Measurements from ENCODE around the gene GPX5.

The GPX5 gene

DNA sequence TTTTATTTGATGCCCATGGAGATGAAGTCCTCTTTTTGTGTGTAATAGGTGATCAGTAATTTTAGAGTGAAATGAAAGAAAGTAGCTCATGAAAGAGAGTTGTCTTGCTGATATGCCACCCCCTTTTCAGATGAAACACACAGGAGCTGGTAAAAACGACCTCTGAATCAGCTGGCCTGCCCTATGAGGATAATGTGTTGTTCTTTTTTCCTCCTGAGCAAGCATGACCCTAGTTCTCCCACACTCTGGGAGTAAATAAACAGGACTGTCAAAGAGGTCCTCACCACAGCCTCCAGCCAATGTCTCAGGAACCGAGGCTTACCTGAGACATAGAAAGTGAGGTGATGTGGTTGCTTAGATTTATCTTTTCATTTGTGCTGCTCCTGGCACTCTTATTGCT, 29.5 kb downstream of the GPX5 start:
- DNase-seq (ENCODE audit: low spot score), result no peak

DNA sequence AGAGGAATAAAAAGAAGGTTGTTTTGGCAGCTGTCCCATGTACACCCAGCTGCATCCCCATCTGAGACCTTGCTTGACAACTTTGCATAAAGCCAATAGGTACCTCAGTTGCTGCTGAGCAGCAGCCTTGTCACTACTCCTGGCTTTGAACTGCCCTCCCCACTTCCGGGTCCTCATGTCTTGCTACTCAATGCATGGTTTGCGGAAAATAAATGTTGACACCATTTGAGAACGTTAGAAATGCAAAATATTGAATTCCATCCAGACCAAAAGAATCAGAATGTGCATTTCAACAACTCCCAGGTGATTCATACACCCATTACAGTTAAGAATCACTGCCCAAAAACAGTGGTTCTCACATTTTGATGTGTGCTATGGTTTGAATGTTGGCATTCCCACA, 32.9 kb downstream of the GPX5 start:
- no peak for DNase-seq (ENCODE audit: low spot score)

DNA sequence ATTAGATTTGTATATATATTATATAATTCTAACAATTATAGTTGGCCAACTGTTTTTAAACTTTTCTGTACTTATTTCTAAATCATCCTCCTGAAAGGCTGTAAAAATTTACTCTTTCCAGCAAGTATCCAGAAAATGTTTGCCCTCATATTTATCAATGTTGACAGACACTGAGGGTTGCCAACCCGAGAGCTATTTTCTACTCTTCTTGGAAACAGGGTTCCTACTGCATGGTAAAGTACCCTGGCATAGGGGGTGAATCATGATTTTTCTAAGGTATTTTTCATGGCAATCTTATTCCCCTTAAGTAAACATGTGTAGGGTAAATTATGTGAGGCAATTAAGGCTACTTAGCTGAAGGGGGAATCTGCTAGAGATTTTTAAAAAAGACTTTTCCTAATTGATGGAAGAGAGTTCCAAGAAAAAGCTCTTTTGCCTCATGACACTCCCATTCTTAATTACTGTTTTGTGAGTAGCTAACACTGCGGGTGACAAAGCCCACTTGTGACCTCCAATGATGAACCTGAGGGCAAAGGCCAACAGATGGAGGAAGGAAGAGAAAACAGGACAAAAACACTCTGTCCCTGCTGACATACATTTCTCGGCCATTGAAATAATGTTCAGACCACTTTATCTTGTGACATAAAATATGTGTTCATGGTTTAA, 37.9 kb downstream of the GPX5 start:
- DNase-seq (ENCODE audit: low spot score), result no peak

DNA sequence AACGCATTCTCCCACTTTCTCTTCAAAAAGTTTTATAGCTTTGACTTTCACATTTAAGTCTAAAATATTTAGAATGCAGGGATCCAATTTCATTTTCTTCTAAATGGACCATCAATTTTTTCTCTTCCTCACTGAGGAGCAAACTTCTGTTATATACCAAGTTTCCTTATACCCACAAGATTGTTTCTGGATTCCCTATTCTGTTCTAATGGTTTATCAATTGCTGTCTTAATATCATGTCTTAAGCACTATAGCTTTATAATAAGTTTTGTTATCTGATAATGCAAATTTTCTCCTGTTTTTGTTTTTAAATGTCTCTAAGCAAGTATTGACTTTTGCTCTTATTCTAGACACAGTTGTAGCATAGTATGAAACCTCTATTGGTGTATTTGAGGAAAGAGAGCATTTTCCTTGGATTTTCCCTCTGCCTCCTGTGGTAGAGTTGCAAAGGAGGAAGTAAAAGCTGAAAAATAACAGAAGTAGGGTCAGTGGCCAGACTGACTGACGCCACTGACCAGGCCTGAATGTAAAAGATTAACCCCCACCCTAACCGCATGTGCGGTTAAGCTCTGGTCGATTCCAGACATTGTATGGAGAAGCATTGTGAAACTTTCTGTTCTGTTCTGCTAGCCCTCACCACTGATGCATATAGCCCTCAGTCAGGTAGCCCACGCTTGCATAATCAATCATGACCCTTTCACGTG, 40.3 kb downstream of the GPX5 start:
- DNase-seq (ENCODE audit: low spot score), result no peak

DNA sequence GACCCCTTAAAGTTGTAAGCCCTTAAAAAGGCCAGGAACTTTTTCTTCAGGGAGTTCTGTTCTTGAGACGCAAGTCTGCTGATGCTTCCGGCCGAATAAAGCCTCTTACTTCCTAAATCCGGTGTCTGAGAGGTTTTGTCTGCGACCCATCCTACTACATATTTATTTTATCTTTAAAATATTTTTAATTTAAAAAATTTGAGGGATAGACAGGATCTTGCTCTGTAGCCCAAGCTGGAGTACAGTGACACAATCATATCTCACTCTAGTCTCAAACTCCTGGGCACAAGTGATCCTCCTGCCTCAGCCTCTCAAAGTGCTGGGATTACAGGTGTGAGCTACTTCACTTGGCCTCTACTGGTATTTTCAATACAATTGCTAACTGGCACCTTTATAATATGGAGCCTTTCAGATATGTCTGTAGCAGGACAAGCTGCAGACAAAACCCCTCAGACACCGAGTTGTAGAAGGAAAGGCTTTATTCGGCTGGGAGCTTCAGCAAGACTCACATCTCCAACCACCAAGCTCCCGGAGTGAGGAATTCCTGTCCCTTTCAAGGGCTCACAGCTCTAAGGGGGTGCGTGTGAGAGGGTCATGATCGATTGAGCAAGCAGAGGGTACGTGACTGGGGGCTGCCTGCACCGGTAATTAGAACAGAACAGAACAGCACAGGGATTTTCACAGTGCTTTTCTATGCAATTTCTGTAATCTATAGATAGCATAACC, 41.0 kb downstream of the GPX5 start:
- DNase-seq (ENCODE audit: low spot score), result no peak

DNA sequence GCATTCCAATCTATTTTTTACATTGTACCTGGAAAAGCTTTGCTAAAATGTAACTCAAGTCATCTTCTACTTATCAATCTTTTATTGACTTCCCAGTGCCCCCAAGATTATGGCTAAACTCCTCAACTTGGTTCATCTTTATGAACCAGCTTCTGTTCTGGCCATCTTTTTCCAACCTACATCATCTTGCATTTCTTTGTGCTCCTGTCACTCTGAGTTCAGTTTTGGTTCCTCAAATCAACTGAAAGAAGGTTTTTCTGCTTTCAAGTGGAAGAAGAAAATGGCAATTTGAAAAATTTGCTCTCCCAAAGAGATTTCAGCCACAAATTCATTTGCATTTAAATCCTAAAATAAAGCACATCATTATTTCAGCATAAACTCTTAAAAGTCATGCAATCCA, 41.8 kb downstream of the GPX5 start:
- DNase-seq (ENCODE audit: low spot score), result no peak

DNA sequence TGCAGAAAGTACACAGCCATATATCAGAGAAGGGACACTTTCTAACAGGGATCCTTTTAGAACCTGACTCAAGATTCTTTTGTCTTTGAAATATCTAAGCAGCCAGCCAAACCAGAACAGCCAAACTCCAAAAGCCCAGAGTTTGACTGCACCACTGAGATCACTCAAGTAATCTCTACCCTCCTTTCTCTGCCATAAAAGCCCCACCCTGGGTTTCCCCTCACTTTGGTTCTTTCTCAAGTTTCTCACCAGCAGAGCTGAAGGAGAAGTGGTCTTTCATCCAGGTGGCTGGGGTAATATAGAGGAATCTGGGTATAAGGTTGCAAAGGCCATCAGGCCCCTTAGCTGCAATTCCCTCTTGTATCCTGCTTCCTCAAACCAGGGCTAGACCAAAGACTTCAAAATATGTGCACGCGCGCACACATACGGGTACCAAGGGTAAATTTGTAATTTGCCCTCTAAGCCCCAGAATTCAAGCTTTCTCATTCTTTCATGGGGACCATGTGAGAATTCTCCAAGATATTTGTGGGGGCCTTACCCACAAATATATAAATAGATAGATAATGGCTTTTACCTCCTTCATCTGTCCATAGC, 42.9 kb downstream of the GPX5 start:
- no peak for DNase-seq (ENCODE audit: low spot score)

DNA sequence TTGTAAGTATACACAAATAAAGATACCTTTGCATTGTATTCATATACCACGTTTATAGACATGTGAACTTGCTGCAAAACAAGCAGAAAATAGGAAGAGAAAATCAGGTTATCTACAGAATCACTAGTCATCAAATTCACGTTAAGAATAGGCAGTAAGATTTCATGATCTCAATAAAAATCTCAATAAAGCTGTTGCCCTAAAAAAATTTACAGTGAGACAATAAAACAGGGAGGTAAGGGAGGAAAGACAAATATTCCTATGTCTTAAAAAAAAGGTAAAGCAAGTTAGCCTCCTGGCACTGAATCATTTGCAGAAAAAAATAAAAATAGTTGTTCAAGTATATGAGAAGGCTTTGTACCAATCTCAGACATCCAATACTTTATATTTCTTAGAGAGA, 44.1 kb downstream of the GPX5 start:
- DNase-seq (ENCODE audit: low spot score), result no peak

DNA sequence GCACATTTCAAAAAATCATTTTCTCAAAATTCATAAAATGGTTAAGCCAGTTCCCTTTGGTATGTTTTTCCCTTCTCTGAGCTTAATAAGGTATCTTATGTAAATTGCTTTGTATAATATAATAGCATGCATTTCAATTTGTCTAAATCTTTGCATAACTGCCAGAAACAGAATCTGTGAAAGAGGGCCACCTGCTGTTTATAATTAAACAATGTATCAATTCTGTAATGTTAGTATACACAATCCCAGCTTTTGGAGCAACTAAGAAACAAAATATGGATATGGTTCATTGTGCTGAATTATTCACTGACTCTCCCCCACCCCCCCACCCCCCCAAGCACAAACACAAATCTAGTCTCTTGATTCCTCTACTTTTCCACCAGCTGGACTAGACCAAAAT, 54.8 kb downstream of the GPX5 start:
- DNase-seq (ENCODE audit: low spot score), result no peak

DNA sequence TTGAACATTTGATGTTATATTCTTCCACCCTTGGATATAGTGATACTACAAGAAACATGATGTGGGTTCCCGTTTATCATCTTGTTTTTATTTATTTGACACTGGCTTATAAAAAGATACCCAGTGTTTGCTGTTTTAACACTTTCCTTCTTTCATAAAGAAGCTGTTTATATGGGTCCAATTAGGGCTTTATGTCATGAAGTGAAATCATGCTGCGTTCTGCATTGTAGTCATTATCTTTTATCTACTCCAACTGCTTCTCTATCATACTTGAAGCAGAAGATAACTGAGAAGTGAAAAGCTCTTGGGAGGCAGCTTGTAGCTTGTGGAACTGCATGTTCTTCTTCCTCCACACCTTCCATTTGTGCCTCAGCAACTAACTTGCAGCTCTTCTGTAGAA, 57.8 kb downstream of the GPX5 start:
- no peak for DNase-seq (ENCODE audit: low spot score)
